Stimulated activated CD8-positive, alpha-beta memory T cell treated with anti-CD3 and anti-CD28 coated beads, Interleukin-15, amount 100 ng/mL, for 1 hour (primary cell): Measurements from ENCODE around the gene TOMM22.

ENCODE experiments used
- DNase-seq: peaks from one replicate; pipeline ENCODE4 v3.0.0-alpha.2; 2020; ENCODE audit warnings: low read depth

TOMM22 gene

GRCh38 chr22:38715176-38715764 is 33.5 kb downstream of the TOMM22 start:
- DNase-seq = no peak

DNA sequence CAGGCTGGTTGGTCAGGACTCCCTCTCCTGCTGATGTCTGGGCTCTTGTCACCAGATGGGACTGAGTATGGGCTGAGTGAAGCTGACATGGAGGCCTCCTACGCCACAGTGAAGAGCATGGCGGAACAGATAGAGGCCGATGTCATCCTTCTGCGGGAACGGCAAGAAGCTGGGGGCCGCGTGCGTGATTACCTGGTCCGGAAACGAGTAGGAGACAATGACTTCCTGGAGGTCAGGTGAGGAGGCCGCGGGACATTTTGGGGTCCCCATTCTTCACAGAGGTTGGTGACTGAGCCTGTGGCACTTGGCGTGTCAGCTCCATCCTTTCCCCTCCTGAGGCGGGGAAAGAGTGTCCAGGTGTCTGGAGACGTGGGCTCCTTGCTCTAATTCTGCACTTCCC is 34.1 kb downstream of the TOMM22 start:
- DNase-seq = no peak

- DNase-seq = no peak
Observed at GRCh38 chr22:38716271-38716670, 34.5 kb downstream of the TOMM22 start.

DNA sequence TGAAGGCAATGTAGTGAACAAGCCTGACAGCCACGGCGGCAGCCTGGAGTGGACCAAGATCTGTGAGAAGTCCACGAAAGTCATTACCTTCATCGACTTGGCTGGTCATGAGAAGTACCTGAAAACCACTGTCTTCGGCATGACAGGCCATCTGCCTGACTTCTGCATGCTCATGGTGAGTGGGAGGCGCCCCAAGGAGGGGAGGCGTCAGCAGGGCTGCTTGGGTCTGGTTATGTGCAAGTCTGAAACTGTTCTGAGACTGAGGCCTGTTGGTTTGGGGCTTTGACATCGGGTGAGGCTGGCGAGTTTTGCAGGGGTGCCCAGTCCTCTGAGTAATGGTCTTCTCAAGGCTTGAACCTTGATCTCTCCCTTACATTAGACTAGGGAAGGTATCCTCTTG is 35.1 kb downstream of the TOMM22 start:
- DNase-seq = no peak

DNA sequence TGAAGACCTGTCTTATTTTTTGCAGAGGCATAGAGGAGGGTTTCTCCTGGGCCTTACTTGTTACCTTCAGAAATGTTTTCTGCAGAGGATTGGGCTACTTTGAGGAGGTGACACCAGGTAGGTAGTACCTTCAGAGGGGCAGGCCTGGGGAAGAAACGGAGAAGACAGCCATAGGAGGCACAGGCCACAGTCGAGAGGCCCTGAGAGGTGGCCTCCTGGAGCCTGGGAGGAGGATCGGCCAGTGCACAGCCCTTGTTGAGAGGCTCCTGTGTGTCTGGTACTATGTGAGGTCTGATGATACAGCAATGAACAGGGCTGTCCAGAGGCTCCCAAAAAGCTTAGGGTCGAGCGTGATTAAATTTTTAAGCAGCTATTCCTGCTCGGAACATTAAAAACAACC is 35.5 kb downstream of the TOMM22 start:
- DNase-seq = no peak

DNA sequence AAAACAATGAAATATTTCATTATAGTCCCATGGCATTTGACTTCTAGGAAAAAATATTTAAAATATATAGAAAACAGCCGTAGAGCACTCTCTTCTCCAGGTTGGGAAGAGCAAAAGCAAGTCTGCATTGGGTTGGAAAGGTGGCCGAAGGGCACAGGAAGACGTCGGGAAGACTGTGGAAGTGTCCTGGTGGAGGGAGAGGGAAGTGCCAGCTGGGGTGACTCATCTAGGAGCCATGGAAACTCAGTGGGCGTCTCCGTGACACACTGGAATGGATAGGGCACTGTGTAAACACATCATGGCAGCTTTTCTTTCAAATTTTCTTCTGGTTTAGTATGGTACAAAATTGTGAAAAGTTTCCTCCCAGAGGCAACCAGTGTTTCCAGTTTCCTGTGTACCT is 36.7 kb downstream of the TOMM22 start:
- no peak for DNase-seq

- no peak for DNase-seq
Observed at GRCh38 chr22:38719196-38719595, 37.4 kb downstream of the TOMM22 start.

DNA sequence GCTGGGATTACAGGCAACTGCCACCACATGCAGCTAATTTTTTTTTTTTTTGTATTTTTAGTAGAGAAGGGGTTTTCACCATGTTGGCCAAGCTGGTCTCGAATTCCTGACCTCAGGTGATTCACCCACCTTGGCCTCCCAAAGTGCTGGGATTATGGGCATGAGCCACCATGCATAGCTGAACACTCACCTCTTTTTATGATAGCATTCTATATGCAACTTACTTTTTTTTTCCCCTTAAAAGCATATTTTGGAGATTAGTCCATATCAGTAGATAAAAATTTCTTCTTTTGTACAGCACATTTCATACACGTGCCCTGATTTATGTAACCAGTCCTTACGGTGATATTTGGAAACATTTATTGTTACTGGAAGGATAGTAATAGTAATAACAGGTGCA is 38.6 kb downstream of the TOMM22 start:
- DNase-seq = no peak

- DNase-seq = no peak
Observed at GRCh38 chr22:38721551-38721950, 39.8 kb downstream of the TOMM22 start.

GRCh38 chr22:38724176-38724575 is 42.4 kb downstream of the TOMM22 start:
- DNase-seq = no peak

DNA sequence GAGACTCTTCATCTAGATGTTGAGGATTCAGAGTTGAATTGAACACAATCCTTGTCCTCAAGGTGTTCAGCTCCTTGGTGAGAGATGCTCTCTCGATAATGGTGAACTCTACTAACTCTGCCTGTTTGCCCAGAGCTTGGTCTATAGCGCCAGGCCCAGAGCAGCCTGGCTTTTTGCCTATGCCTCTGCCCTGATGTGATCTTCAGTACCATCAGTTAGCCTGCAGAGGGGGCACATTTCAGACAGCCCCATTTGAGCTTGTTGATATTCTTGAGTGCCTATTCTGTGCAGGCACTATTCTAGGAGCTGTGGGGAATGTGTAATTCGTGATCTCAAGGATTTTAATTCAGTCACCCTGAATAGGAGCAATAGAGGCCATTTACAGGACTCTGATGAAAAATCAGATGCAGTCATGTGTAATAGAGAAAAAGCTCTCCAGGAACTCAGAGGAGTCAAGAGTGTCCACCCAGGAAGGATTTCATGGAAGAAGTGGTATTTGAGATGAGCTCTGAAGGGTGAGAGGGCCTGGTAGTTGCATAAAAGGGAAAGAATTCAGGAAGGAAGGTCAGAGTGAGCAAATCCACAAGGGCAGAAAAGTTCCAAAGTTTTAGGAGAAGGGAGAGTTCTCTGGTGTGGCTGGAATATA is 43.3 kb downstream of the TOMM22 start:
- no peak for DNase-seq

GRCh38 chr22:38725900-38726655 is 44.3 kb downstream of the TOMM22 start:
- no peak for DNase-seq

GRCh38 chr22:38727123-38727522 is 45.4 kb downstream of the TOMM22 start:
- DNase-seq = no peak

- DNase-seq = no peak
Observed at GRCh38 chr22:38727530-38728451, 46.0 kb downstream of the TOMM22 start.

- DNase-seq = no peak
Observed at GRCh38 chr22:38728871-38729796, 47.4 kb downstream of the TOMM22 start.

GRCh38 chr22:38729946-38730345 is 48.2 kb downstream of the TOMM22 start:
- DNase-seq = no peak

GRCh38 chr22:38730411-38730871 is 48.7 kb downstream of the TOMM22 start:
- no peak for DNase-seq

DNA sequence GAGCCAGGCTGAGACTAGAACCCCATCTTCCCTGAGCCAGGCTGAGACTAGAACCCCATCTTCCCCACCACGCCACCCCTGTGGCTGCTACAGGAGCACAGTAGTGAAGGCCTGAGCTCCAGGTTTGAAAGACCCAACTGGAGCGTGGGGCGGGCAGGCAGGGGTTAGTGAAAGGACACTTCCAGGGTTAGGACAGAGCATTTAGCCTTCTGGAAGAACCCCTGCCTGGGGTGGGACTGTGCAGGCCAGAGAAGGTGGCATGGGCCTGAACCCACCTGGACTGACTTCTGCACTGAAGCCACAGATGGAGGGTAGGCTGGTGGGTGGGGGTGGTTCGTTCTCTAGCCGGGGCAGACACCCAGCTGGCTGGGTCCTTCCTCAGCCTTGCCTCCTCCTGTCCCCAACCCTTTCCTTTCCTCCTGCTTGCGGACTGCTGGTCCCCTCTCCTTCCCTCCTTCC is 50.0 kb downstream of the TOMM22 start:
- DNase-seq = no peak

GRCh38 chr22:38732251-38732815 is 50.6 kb downstream of the TOMM22 start:
- DNase-seq = no peak

GRCh38 chr22:38733329-38733723 is 51.6 kb downstream of the TOMM22 start:
- peak; percentile 29 for DNase-seq
